A673 (cell line): Measurements from ENCODE around the gene C10orf143.

Experiments
- EZH2 ChIP-seq: fragments of 200-600 bp; sonication (generic); IDR thresholded peaks from 2 replicates; pipeline ENCODE4 v1.6.1; 2017; ENCODE audit warnings: borderline replicate concordance, low read depth, mild to moderate bottlenecking, mixed read lengths, antibody characterized with exemption, low read length; ENCODE audit not compliant: poor library complexity, severe bottlenecking
- TF ChIP-seq, protein P1 (sequence below): fragments of 300-800, 200-600 bp; sonication (generic); conservative IDR thresholded peaks from 2 replicates; pipeline ENCODE4 v1.5.1; 2017; ENCODE audit warnings: low read depth, mild to moderate bottlenecking, antibody characterized with exemption, low read length, moderate library complexity, mixed read lengths

DNA sequence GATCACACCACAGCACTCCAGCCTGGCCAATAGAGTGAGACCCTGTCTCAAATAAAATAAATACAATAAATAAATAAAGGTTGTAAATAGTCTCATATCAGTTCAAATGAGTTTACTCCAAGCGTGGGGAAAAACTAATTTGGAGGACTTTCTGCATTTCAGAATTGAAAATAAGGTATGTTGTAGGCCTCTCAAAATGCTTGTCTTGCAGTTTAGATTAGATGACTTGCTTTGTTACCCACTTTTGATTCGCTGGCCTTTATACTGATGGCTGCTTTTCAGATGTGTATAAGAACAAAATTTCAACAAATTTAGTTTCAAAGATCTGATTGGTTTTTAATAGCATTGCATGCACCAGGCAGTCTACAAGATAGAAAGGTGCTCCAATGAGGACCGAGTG is 2.2 kb upstream of the C10orf143 start:
- TF ChIP-seq, protein P1, sequence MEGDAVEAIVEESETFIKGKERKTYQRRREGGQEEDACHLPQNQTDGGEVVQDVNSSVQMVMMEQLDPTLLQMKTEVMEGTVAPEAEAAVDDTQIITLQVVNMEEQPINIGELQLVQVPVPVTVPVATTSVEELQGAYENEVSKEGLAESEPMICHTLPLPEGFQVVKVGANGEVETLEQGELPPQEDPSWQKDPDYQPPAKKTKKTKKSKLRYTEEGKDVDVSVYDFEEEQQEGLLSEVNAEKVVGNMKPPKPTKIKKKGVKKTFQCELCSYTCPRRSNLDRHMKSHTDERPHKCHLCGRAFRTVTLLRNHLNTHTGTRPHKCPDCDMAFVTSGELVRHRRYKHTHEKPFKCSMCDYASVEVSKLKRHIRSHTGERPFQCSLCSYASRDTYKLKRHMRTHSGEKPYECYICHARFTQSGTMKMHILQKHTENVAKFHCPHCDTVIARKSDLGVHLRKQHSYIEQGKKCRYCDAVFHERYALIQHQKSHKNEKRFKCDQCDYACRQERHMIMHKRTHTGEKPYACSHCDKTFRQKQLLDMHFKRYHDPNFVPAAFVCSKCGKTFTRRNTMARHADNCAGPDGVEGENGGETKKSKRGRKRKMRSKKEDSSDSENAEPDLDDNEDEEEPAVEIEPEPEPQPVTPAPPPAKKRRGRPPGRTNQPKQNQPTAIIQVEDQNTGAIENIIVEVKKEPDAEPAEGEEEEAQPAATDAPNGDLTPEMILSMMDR: no peak
- TF ChIP-seq EZH2: no peak
